Nephron progenitor cell (in vitro differentiated cells): ENCODE measurements around the gene FURIN.

ENCODE experiments used
- DNase-seq: peaks from one replicate; pipeline ENCODE4 v3.0.0; 2021
- H3K27ac Mint-ChIP-seq: 2 replicates; pipeline ENCODE4 v1.8.0; 2021; ENCODE audit warnings: mild to moderate bottlenecking, moderate library complexity, mixed read lengths
- H3K27me3 Mint-ChIP-seq: 2 replicates; pipeline ENCODE4 v1.8.0; 2021; ENCODE audit warnings: mild to moderate bottlenecking, low read depth, mixed read lengths; ENCODE audit not compliant: poor library complexity
- H3K36me3 Mint-ChIP-seq: 2 replicates; pipeline ENCODE4 v1.8.0; 2021; ENCODE audit warnings: low read depth, mixed read lengths
- H3K4me1 Mint-ChIP-seq: 2 replicates; pipeline ENCODE4 v1.8.0; 2021; ENCODE audit warnings: mixed read lengths
- H3K4me3 Mint-ChIP-seq: 2 replicates; pipeline ENCODE4 v1.8.0; 2021; ENCODE audit warnings: mild to moderate bottlenecking, moderate library complexity, mixed read lengths
- H3K9me3 Mint-ChIP-seq: 2 replicates; pipeline ENCODE4 v1.8.0; 2021; ENCODE audit warnings: mild to moderate bottlenecking, moderate library complexity, mixed read lengths
- TF ChIP-seq, protein P1 (sequence below): fragments of 200-600 bp; sonication (generic); IDR thresholded peaks from 2 replicates; pipeline ENCODE4 v1.5.0; 2021; ENCODE audit warnings: antibody characterized with exemption

FURIN gene

GRCh38 chr15:90877996-90878395 is 9.6 kb downstream of the FURIN start:
- no peaks in the 10 kb centered on the region for H3K9me3 Mint-ChIP-seq
- H3K27ac Mint-ChIP-seq: no peak overlapping the region
- peaks cover 21% of the 10 kb centered on the region for H3K4me1 Mint-ChIP-seq
- TF ChIP-seq, protein P1, sequence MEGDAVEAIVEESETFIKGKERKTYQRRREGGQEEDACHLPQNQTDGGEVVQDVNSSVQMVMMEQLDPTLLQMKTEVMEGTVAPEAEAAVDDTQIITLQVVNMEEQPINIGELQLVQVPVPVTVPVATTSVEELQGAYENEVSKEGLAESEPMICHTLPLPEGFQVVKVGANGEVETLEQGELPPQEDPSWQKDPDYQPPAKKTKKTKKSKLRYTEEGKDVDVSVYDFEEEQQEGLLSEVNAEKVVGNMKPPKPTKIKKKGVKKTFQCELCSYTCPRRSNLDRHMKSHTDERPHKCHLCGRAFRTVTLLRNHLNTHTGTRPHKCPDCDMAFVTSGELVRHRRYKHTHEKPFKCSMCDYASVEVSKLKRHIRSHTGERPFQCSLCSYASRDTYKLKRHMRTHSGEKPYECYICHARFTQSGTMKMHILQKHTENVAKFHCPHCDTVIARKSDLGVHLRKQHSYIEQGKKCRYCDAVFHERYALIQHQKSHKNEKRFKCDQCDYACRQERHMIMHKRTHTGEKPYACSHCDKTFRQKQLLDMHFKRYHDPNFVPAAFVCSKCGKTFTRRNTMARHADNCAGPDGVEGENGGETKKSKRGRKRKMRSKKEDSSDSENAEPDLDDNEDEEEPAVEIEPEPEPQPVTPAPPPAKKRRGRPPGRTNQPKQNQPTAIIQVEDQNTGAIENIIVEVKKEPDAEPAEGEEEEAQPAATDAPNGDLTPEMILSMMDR: no peak
- H3K36me3 Mint-ChIP-seq: peaks cover 20% of the 10 kb centered on the region
- H3K27me3 Mint-ChIP-seq: no peaks in the 10 kb centered on the region
- no peak for DNase-seq
- no peak overlapping the region for H3K4me3 Mint-ChIP-seq

DNA sequence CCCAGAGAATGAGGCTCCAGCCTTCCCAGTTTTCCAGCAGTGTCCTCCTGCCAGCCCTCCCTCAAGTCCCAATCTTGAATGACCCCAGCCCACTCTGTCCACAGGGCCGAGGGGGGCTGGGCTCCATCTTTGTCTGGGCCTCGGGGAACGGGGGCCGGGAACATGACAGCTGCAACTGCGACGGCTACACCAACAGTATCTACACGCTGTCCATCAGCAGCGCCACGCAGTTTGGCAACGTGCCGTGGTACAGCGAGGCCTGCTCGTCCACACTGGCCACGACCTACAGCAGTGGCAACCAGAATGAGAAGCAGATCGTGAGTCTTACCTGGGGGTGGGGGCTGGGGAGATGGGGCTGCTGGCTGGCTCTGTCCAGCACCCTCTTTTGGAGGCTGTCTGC is 10.3 kb downstream of the FURIN start:
- no peaks in the 10 kb centered on the region for H3K27me3 Mint-ChIP-seq
- no peak overlapping the region for H3K27ac Mint-ChIP-seq
- no peak for DNase-seq

GRCh38 chr15:90879730-90880366 is 11.5 kb downstream of the FURIN start:
- peaks cover 20% of the 10 kb centered on the region for H3K36me3 Mint-ChIP-seq
- no peak overlapping the region for H3K27ac Mint-ChIP-seq
- no peak for DNase-seq
- H3K4me3 Mint-ChIP-seq: no peak overlapping the region
- peaks cover 5% of the 10 kb centered on the region for H3K4me1 Mint-ChIP-seq
- H3K27me3 Mint-ChIP-seq: no peaks in the 10 kb centered on the region
- TF ChIP-seq, protein P1: no peak
- H3K9me3 Mint-ChIP-seq: no peaks in the 10 kb centered on the region

More for the DNA sequence above, 10.3 kb downstream of the FURIN start:
- TF ChIP-seq, protein P1: no peak
- Mint-ChIP-seq H3K36me3 (peaks cover 20% of the 10 kb centered on the region), H3K4me3 (no peak overlapping the region), H3K9me3 (no peaks in the 10 kb centered on the region), H3K4me1 (peaks cover 15% of the 10 kb centered on the region)

GRCh38 chr15:90880381-90881145 is 12.2 kb downstream of the FURIN start:
- no peaks in the 10 kb centered on the region for H3K9me3 Mint-ChIP-seq
- H3K27ac Mint-ChIP-seq: no peak overlapping the region
- H3K27me3 Mint-ChIP-seq: no peaks in the 10 kb centered on the region
- H3K36me3 Mint-ChIP-seq: peaks cover 20% of the 10 kb centered on the region
- no peak for DNase-seq
- H3K4me1 Mint-ChIP-seq: peaks cover 9% of the 10 kb centered on the region
- H3K4me3 Mint-ChIP-seq: no peak overlapping the region
- TF ChIP-seq, protein P1: no peak

DNA sequence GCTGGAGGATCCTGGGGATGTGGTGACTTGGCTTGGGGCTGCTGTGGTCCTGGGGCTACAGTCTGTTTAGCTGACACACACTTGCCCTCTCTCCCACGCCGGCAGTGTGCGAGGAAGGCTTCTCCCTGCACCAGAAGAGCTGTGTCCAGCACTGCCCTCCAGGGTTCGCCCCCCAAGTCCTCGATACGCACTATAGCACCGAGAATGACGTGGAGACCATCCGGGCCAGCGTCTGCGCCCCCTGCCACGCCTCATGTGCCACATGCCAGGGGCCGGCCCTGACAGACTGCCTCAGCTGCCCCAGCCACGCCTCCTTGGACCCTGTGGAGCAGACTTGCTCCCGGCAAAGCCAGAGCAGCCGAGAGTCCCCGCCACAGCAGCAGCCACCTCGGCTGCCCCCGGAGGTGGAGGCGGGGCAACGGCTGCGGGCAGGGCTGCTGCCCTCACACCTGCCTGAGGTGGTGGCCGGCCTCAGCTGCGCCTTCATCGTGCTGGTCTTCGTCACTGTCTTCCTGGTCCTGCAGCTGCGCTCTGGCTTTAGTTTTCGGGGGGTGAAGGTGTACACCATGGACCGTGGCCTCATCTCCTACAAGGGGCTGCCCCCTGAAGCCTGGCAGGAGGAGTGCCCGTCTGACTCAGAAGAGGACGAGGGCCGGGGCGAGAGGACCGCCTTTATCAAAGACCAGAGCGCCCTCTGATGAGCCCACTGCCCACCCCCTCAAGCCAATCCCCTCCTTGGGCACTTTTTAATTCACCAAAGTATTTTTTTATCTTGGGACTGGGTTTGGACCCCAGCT is 13.0 kb downstream of the FURIN start:
- peaks cover 20% of the 10 kb centered on the region for H3K36me3 Mint-ChIP-seq
- H3K9me3 Mint-ChIP-seq: no peaks in the 10 kb centered on the region
- peaks cover 17% of the 10 kb centered on the region for H3K4me1 Mint-ChIP-seq
- no peak for DNase-seq
- H3K27me3 Mint-ChIP-seq: no peaks in the 10 kb centered on the region
- no peak overlapping the region for H3K4me3 Mint-ChIP-seq
- TF ChIP-seq, protein P1: no peak
- no peak overlapping the region for H3K27ac Mint-ChIP-seq
